ENCODE data around the gene CEP85.

DNA sequence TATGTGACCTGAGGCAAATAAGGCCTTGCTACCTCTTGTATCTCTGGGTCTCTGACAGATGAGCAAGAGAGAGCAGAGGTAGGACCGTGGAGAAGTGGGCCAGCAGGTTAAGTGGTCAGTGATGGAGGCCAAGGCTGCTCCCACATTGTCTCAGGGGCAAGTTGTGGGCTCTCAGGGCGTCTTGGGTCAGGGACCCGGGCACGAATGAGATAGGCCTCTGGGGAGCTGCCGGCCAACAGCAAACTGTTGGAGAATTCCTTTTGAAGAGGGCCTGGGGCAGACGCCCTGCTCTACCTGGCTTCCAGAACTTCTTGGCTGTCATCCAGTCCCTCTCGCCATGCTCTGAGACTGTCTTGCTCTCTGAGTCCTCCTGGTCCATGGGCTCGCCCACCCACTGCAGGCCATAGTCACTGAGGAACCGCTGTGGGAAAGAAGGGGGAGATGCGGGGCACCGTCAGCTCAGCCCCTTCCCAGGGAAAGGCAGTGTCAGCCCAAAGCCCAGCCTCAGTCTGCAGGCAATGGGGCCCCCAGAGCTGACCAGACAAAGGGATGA is 60.0 kb downstream of the CEP85 start:
- TF ChIP-seq, protein P1, sequence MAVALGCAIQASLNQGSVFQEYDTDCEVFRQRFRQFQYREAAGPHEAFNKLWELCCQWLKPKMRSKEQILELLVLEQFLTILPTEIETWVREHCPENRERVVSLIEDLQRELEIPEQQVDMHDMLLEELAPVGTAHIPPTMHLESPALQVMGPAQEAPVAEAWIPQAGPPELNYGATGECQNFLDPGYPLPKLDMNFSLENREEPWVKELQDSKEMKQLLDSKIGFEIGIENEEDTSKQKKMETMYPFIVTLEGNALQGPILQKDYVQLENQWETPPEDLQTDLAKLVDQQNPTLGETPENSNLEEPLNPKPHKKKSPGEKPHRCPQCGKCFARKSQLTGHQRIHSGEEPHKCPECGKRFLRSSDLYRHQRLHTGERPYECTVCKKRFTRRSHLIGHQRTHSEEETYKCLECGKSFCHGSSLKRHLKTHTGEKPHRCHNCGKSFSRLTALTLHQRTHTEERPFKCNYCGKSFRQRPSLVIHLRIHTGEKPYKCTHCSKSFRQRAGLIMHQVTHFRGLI (CRISPR knock-in tag; IDR thresholded peaks at IDR 0.05), result no peak
- TF ChIP-seq ELF2 (CRISPR knock-in tag; IDR thresholded peaks at IDR 0.05) (no peak), EZH2 (IDR thresholded peaks at IDR 0.05; ENCODE audit: borderline replicate concordance, low read depth, low read length) (no peak), POLR2AphosphoS5 (IDR thresholded peaks at IDR 0.05; ENCODE audit: control insufficient read depth, insufficient read depth, low read depth, low read length) (no peak)
- TF ChIP-seq, protein P2, sequence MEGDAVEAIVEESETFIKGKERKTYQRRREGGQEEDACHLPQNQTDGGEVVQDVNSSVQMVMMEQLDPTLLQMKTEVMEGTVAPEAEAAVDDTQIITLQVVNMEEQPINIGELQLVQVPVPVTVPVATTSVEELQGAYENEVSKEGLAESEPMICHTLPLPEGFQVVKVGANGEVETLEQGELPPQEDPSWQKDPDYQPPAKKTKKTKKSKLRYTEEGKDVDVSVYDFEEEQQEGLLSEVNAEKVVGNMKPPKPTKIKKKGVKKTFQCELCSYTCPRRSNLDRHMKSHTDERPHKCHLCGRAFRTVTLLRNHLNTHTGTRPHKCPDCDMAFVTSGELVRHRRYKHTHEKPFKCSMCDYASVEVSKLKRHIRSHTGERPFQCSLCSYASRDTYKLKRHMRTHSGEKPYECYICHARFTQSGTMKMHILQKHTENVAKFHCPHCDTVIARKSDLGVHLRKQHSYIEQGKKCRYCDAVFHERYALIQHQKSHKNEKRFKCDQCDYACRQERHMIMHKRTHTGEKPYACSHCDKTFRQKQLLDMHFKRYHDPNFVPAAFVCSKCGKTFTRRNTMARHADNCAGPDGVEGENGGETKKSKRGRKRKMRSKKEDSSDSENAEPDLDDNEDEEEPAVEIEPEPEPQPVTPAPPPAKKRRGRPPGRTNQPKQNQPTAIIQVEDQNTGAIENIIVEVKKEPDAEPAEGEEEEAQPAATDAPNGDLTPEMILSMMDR (IDR thresholded peaks at IDR 0.05 in 2 of 3, conservative IDR thresholded peaks at IDR 0.05 in 1 of 3; ENCODE audit: insufficient read depth in 2 of 3, low read depth in 1 of 3, low read length in 3 of 3), result no peak

Data from K562 (cell line).